ENCODE data around the gene TBCD.

TBCD gene

GRCh38 chr17:82896071-82897000, 144.5 kb downstream of the TBCD start:
- Histone ChIP-seq H3K36me3 (ENCODE audit: control insufficient read depth in 2 of 2, insufficient read depth in 1 of 2, low read length in 2 of 2) (peaks cover 0 to 29% of the 10 kb centered on the region in 2 experiments; a peak in 1 of 3 replicates), H3K9me3 (ENCODE audit: control insufficient read depth, insufficient read depth, low read depth, low read length) (no peaks in the 10 kb centered on the region), H3K4me1 (ENCODE audit: control insufficient read depth, insufficient read depth, low read length) (peaks cover 3% of the 10 kb centered on the region; the same call in 1 of the 2 replicates), H3K4me3 (ENCODE audit: low read depth, low read length) (no peak overlapping the region), H3K27ac (ENCODE audit: extremely low read depth, low read depth, low read length) (no peak overlapping the region)
- POLR2A ChIA-PET = interaction anchor here (0.7 to 1.5 kb wide), 2 partner anchors 11 to 179 kb away, joined by 3 to 4 read pairs; no protein-coding TSS in a partner anchor
- CTCF ChIA-PET = interaction anchor here (0.6 to 1.0 kb wide), 2 partner anchors 21 kb away, joined by 3 to 5 read pairs; no protein-coding TSS in a partner anchor
- TF ChIP-seq ZBTB7A (tag by site-specific recombination; IDR thresholded peaks at IDR 0.05; ENCODE audit: low read depth) = no peak
- no peak for TF ChIP-seq ZNF791 (tag by site-specific recombination; IDR thresholded peaks at IDR 0.05)
- TF ChIP-seq ZNF239 (tag by site-specific recombination; IDR thresholded peaks at IDR 0.05) = no peak
- no peak for TF ChIP-seq ZNF660 (tag by site-specific recombination; IDR thresholded peaks at IDR 0.05)
- no peak for TF ChIP-seq ZNF747 (tag by site-specific recombination; IDR thresholded peaks at IDR 0.05)
- no peak for TF ChIP-seq ZNF473 (tag by site-specific recombination; IDR thresholded peaks at IDR 0.05)
- TF ChIP-seq, protein P1, sequence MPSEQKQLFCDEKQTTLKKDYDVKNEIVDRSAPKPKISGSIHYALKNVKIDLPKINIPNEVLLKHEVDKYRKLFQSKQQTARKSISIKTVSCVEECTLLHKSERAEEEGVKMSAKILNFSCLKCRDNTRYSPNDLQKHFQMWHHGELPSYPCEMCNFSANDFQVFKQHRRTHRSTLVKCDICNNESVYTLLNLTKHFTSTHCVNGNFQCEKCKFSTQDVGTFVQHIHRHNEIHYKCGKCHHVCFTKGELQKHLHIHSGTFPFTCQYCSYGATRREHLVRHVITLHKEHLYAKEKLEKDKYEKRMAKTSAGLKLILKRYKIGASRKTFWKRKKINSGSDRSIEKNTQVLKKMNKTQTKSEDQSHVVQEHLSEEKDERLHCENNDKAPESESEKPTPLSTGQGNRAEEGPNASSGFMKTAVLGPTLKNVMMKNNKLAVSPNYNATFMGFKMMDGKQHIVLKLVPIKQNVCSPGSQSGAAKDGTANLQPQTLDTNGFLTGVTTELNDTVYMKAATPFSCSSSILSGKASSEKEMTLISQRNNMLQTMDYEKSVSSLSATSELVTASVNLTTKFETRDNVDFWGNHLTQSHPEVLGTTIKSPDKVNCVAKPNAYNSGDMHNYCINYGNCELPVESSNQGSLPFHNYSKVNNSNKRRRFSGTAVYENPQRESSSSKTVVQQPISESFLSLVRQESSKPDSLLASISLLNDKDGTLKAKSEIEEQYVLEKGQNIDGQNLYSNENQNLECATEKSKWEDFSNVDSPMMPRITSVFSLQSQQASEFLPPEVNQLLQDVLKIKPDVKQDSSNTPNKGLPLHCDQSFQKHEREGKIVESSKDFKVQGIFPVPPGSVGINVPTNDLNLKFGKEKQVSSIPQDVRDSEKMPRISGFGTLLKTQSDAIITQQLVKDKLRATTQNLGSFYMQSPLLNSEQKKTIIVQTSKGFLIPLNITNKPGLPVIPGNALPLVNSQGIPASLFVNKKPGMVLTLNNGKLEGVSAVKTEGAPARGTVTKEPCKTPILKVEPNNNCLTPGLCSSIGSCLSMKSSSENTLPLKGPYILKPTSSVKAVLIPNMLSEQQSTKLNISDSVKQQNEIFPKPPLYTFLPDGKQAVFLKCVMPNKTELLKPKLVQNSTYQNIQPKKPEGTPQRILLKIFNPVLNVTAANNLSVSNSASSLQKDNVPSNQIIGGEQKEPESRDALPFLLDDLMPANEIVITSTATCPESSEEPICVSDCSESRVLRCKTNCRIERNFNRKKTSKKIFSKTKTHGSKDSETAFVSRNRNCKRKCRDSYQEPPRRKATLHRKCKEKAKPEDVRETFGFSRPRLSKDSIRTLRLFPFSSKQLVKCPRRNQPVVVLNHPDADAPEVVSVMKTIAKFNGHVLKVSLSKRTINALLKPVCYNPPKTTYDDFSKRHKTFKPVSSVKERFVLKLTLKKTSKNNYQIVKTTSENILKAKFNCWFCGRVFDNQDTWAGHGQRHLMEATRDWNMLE (tag by site-specific recombination; conservative IDR thresholded peaks at IDR 0.05; ENCODE audit: low read depth) = no peak
- no peak for TF ChIP-seq SCRT1 (tag by site-specific recombination; IDR thresholded peaks at IDR 0.05; ENCODE audit: borderline replicate concordance)

DNA sequence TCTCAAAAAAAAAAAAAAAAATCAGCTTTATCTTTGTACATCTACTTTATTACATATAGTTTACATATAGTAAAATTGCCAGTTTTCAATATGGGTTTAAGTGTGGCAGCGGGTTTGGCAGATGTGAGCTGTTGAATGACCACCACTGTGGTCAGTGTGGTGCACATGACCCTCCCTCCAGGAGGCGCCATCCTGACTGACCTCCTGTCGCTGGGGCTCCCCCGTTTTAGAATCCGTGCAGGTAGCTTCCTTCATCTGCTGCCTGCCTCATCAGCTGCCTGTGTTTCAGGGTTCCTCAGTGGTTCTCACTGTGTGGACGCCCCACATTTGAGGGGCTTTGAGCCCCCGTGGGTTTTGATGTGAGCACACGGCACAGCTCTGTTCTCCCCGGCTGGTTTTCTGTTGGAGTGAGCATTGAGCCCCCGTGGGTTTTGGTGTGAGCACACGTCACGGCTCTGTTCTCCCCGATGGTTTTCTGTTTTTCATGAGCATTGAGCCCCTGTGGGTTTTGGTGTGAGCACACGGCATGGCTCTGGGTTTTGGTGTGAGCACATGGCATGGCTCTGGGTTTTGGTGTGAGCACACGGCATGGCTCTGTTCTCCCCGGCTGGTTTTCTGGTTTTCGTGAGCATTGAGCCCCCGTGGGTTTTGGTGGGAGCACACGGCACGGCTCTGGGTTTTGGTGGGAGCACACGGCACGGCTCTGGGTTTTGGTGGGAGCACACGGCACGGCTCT, 145.8 kb downstream of the TBCD start:
- peaks cover 3% of the 10 kb centered on the region; the same call in 1 of the 2 replicates for H3K4me1 ChIP-seq (ENCODE audit: control insufficient read depth, insufficient read depth, low read length)
- no peaks in the 10 kb centered on the region for H3K9me3 ChIP-seq (ENCODE audit: control insufficient read depth, insufficient read depth, low read depth, low read length)
- H3K4me3 ChIP-seq (ENCODE audit: low read depth, low read length) = no peak overlapping the region
- H3K27ac ChIP-seq (ENCODE audit: extremely low read depth, low read depth, low read length) = no peak overlapping the region
- TF ChIP-seq ZNF585B (tag by site-specific recombination; IDR thresholded peaks at IDR 0.05) (no peak), ZNF624 (tag by site-specific recombination; IDR thresholded peaks at IDR 0.05) (no peak), ZNF266 (tag by site-specific recombination; IDR thresholded peaks at IDR 0.05; ENCODE audit: low read depth) (no peak), ZNF449 (tag by site-specific recombination; IDR thresholded peaks at IDR 0.05) (no peak), ZNF514 (tag by site-specific recombination; IDR thresholded peaks at IDR 0.05) (no peak)
- H3K36me3 ChIP-seq (ENCODE audit: control insufficient read depth in 2 of 2, insufficient read depth in 1 of 2, low read length in 2 of 2) = peaks cover 0 to 40% of the 10 kb centered on the region in 2 experiments; a peak in 1 of 3 replicates
- ChIA-PET POLR2A (no interaction called here), CTCF (interaction anchor here (0.6 to 1.0 kb wide), 3 partner anchors 22 to 473 kb away, joined by 3 to 5 read pairs (median 3); no protein-coding TSS in a partner anchor)

Measured in HEK293 (cell line).